Right atrium auricular region (tissue), 2 donors: ENCODE measurements around the gene NOL4L. TPM values are rescaled to one million over a fixed set of nuclear protein-coding genes. Genes with fewer than 3 reads are reported as not detected.
"Not testable (repeated sequence)": the region's sequence is repeated elsewhere in the genome, so short reads cannot be mapped to it uniquely, and the experiment has no call there.

ENCODE experiments used
- DNase-seq: peaks from one replicate; pipeline ENCODE4 v3.0.0-alpha.2; 2019; ENCODE audit warnings: low spot score
- H3K27ac ChIP-seq, 2 donors: fragments of 200-600 bp; sonication (generic); 1 replicate in 1 of 2; 2 replicates in 1 of 2; pipeline ENCODE4 v1.5.1; 2016 to 2019
- H3K27me3 ChIP-seq, 2 donors: fragments of 200-600 bp; sonication (generic); one replicate each; pipeline versions ENCODE4 v1.5.1 to v1.6.0; 2017 to 2019
- H3K36me3 ChIP-seq: fragments of 200-600 bp; sonication (generic); one replicate; pipeline ENCODE4 v1.5.1; 2016
- H3K4me1 ChIP-seq, 2 donors: fragments of 200-600 bp; sonication (generic); one replicate each; pipeline versions ENCODE4 v1.5.1 to v1.6.0; 2017 to 2019
- H3K4me3 ChIP-seq, 2 donors: fragments of 200-600 bp; sonication (generic); 1 replicate in 1 of 2; 2 replicates in 1 of 2; pipeline ENCODE4 v1.5.1; 2017 to 2019; ENCODE audit warnings: mild to moderate bottlenecking in 1 of 2, moderate library complexity in 1 of 2
- H3K9me3 ChIP-seq, 2 donors: fragments of 200-600 bp; sonication (generic); one replicate each; pipeline ENCODE4 v1.5.1; 2019
- CTCF ChIP-seq, 2 donors: fragments of 200-600 bp; sonication (generic); IDR thresholded peaks; one replicate each; pipeline ENCODE4 v1.5.1; 2019; ENCODE audit warnings: antibody characterized with exemption in 2 of 2
- total RNA-seq, 2 donors: library from RNA; depleted of rRNA; stranded (reverse); fragments of >200 nt; gene quantifications; one replicate each; pipeline ENCODE4 v1.1.0, GENCODE V29; 2016

Gene NOL4L
- total RNA-seq, 2 donors from 2014 or later, result 7.6 to 10.4 TPM

DNA sequence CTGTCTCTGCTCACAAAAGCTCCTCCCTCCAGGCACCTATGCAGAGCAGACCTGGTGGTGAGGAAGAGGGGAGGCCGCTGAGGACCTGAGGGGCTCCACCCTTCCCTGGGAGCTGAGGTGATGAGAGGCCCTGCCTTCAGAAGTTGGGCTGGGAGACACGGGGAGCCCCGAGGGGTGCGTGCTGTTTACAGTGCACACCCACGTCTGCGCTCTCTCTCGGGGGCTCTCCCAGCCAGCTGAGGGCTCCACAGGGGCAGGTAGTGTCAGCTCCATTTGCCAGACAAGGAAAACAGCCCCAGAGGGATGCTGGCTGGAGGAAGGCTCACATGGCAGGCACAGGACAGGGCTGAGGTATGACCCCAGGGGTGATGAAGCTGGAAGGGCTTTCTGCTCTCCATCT, 13.5 kb upstream of the NOL4L start:
- no peaks in the 10 kb centered on the region for H3K9me3 ChIP-seq
- H3K4me3 ChIP-seq, result no peak overlapping the region
- H3K4me1 ChIP-seq, result no peaks in the 10 kb centered on the region
- DNase-seq, result no peak
- no peaks in the 10 kb centered on the region for H3K36me3 ChIP-seq
- no peak for TF ChIP-seq CTCF (IDR thresholded peaks at IDR 0.05)
- no peaks in the 10 kb centered on the region for H3K27me3 ChIP-seq
- no peak overlapping the region for H3K27ac ChIP-seq

- TF ChIP-seq CTCF (IDR thresholded peaks at IDR 0.05), result no peak
- Histone ChIP-seq H3K4me3 (no peak overlapping the region), H3K27me3 (no peaks in the 10 kb centered on the region), H3K36me3 (no peaks in the 10 kb centered on the region), H3K9me3 (no peaks in the 10 kb centered on the region), H3K4me1 (no peaks in the 10 kb centered on the region), H3K27ac (no peak overlapping the region)
- DNase-seq, result no peak
These were observed 12.6 kb upstream of the NOL4L start for GRCh38 chr20:32597714-32598113.

DNA sequence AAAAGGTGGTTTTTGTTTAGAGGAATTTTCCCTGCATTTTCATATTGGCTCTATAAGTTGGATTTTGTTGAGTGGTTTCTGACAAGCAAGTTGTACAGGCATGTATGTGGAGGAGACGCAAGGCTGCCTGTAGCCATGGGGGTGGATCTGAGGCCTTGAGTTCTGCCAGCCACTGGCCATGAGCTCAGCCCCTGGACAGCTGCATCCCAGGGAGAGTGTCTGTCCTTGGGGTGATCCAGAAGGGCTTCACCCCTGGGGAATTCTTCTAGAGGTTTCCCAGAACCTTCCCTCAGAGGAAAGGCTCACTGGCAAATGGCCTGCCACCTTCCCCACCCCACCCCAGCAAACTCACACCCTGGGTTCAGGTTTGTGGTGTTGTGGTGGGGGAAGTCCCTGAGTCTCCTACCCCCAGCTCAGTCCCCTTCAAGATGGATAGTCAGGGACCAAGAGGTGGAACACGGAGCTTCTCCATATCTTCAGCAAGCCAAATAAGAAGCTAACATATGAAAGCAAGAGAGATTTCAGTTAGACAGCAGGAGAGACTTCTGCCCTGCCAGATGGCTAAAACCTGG, 11.6 kb upstream of the NOL4L start:
- H3K27me3 ChIP-seq, result no peaks in the 10 kb centered on the region
- H3K9me3 ChIP-seq, result no peaks in the 10 kb centered on the region
- no peak for DNase-seq
- H3K27ac ChIP-seq, result no peak overlapping the region
- H3K36me3 ChIP-seq, result no peaks in the 10 kb centered on the region
- no peak overlapping the region for H3K4me3 ChIP-seq
- no peaks in the 10 kb centered on the region for H3K4me1 ChIP-seq
- no peak for TF ChIP-seq CTCF (IDR thresholded peaks at IDR 0.05)

DNA sequence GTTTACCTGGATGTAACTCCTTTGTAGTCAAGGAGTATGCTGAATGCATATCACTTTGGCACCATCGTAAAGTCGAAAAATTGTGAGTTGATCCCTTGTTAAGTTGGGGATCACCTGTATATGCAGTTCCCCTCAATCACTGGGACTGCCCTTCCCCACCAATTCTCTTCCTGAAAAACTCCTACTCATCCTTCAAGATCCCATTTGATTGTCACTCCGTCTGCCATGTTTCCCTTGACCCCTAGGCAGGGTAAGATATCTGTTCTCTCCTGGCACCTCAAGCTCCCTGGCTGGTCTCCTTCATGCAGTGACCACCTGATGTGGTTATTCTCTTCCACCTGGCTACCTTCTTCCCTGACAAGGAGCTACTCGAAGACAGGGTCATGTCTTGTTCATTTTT, 10.0 kb upstream of the NOL4L start:
- Histone ChIP-seq H3K36me3 (no peaks in the 10 kb centered on the region), H3K27ac (no peak overlapping the region), H3K4me1 (no peaks in the 10 kb centered on the region), H3K27me3 (no peaks in the 10 kb centered on the region), H3K9me3 (no peaks in the 10 kb centered on the region), H3K4me3 (no peak overlapping the region)
- no peak for TF ChIP-seq CTCF (IDR thresholded peaks at IDR 0.05)
- DNase-seq, result no peak

GRCh38 chr20:32594669-32595068, 9.5 kb upstream of the NOL4L start:
- H3K4me1 ChIP-seq, H3K27me3 ChIP-seq, H3K4me3 ChIP-seq, H3K9me3 ChIP-seq, H3K27ac ChIP-seq, DNase-seq, H3K36me3 ChIP-seq: not testable (repeated sequence)

GRCh38 chr20:32594204-32594603, 9.1 kb upstream of the NOL4L start:
- no peaks in the 10 kb centered on the region for H3K27me3 ChIP-seq

GRCh38 chr20:32592616-32593015, 7.5 kb upstream of the NOL4L start:
- not testable (repeated sequence) for H3K27ac ChIP-seq, H3K27me3 ChIP-seq, H3K9me3 ChIP-seq, H3K36me3 ChIP-seq, H3K4me3 ChIP-seq, H3K4me1 ChIP-seq, DNase-seq

More at GRCh38 chr20:32594204-32594603, 9.1 kb upstream of the NOL4L start:
- H3K9me3 ChIP-seq, result no peaks in the 10 kb centered on the region
- no peaks in the 10 kb centered on the region for H3K4me1 ChIP-seq
- TF ChIP-seq CTCF (IDR thresholded peaks at IDR 0.05), result no peak
- no peak overlapping the region for H3K27ac ChIP-seq
- no peak overlapping the region for H3K4me3 ChIP-seq
- no peaks in the 10 kb centered on the region for H3K36me3 ChIP-seq
- no peak for DNase-seq
